BLaER1 treated with 17β-estradiol and CSF1 and Interleukin-3, amounts not matched to agents 10 nM and 100 nM (cell line): ENCODE data around the gene NQO1.

Source experiments
- H3K27ac ChIP-seq, 11 experiments: shearing (Covaris generic); formaldehyde crosslinking; 2 replicates each; pipeline ENCODE4 v1.8.1; 2022
- H3K27me3 ChIP-seq, 11 experiments: shearing (Covaris generic); formaldehyde crosslinking; 2 replicates each; pipeline ENCODE4 v1.8.1; 2022
- H3K36me3 ChIP-seq, 11 experiments: shearing (Covaris generic); formaldehyde crosslinking; 2 replicates each; pipeline ENCODE4 v1.8.1; 2022
- H3K4me1 ChIP-seq, 10 experiments: shearing (Covaris generic); formaldehyde crosslinking; 2 replicates each; pipeline ENCODE4 v1.8.1; 2022
- H3K4me2 ChIP-seq, 11 experiments: shearing (Covaris generic); formaldehyde crosslinking; 2 replicates each; pipeline ENCODE4 v1.8.1; 2022
- H3K4me3 ChIP-seq, 10 experiments: shearing (Covaris generic); formaldehyde crosslinking; 2 replicates each; pipeline ENCODE4 v1.8.1; 2022
- H3K9ac ChIP-seq, 11 experiments: shearing (Covaris generic); formaldehyde crosslinking; 2 replicates each; pipeline ENCODE4 v1.8.1; 2022
- H3K9me3 ChIP-seq, 11 experiments: shearing (Covaris generic); formaldehyde crosslinking; replicated peaks in 1 of 11; 2 replicates each; pipeline ENCODE4 v1.8.1; 2022
- H4K20me1 ChIP-seq, 11 experiments: shearing (Covaris generic); formaldehyde crosslinking; 2 replicates each; pipeline ENCODE4 v1.8.1; 2022
- Cebpa-rat ChIP-seq, 11 experiments: shearing (Covaris generic); IDR thresholded peaks; 2 replicates each; pipeline ENCODE4 v1.8.1; 2022

Gene NQO1

GRCh38 chr16:69672315-69672997, 53.9 kb downstream of the NQO1 start:
- H3K4me2 ChIP-seq: no peak overlapping the region
- no peak overlapping the region for H3K4me3 ChIP-seq
- no peak overlapping the region for H3K9ac ChIP-seq
- H4K20me1 ChIP-seq: peaks cover 0 to 23% (median 0%) of the 10 kb centered on the region in 11 experiments; a peak in 4 of 22 replicates
- no peak overlapping the region for H3K27ac ChIP-seq
- H3K27me3 ChIP-seq: no peaks in the 10 kb centered on the region
- no peaks in the 10 kb centered on the region for H3K9me3 ChIP-seq
- no peaks in the 10 kb centered on the region for H3K4me1 ChIP-seq
- no peak for TF ChIP-seq Cebpa-rat (IDR thresholded peaks at IDR 0.05)
- peaks cover 71 to 91% (median 86%) of the 10 kb centered on the region in 11 experiments for H3K36me3 ChIP-seq

- H3K9ac ChIP-seq: no peak overlapping the region
- H3K4me3 ChIP-seq: no peak overlapping the region
- no peak overlapping the region for H3K4me2 ChIP-seq
- no peaks in the 10 kb centered on the region for H3K4me1 ChIP-seq
- H3K27ac ChIP-seq: no peak overlapping the region
- peaks cover 2 to 6% (median 4%) of the 10 kb centered on the region in 11 experiments; a peak in 15 of 22 replicates for H3K9me3 ChIP-seq
- no peak for TF ChIP-seq Cebpa-rat (IDR thresholded peaks at IDR 0.05)
- H3K36me3 ChIP-seq: peaks cover 52 to 72% (median 65%) of the 10 kb centered on the region in 11 experiments
- no peaks in the 10 kb centered on the region for H3K27me3 ChIP-seq
- H4K20me1 ChIP-seq: peaks cover 0 to 21% (median 0%) of the 10 kb centered on the region in 11 experiments; a peak in 3 of 22 replicates
Observed at GRCh38 chr16:69669577-69669976, 56.8 kb downstream of the NQO1 start.

DNA sequence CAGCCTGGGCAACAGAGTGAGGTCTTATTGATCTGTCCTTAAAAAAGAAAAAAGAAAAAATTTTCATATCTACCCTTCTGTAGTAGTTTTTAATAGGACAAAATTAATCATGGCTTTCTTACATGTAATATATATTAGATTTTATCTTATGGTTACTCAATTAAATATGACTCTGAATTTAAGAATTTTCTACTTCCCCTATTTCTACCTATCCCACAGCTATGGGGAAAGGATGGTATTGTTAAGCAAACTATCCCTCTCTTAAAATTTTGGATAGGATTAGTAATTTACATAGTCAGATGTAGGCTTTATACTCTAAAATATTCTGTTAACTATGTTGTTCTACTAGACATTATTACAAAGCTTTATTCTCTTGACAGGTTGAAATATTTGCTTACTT, 62.5 kb downstream of the NQO1 start:
- TF ChIP-seq Cebpa-rat (IDR thresholded peaks at IDR 0.05): no peak
- Histone ChIP-seq H3K4me1 (no peaks in the 10 kb centered on the region), H4K20me1 (peaks cover 0 to 25% (median 0%) of the 10 kb centered on the region in 11 experiments; a peak in 2 of 22 replicates), H3K27me3 (no peaks in the 10 kb centered on the region), H3K4me3 (no peak overlapping the region), H3K4me2 (no peak overlapping the region), H3K27ac (no peak overlapping the region), H3K36me3 (peaks cover 69 to 78% (median 73%) of the 10 kb centered on the region in 11 experiments), H3K9me3 (peaks cover 3 to 11% (median 9%) of the 10 kb centered on the region in 11 experiments; a peak in 15 of 22 replicates), H3K9ac (no peak overlapping the region)

DNA sequence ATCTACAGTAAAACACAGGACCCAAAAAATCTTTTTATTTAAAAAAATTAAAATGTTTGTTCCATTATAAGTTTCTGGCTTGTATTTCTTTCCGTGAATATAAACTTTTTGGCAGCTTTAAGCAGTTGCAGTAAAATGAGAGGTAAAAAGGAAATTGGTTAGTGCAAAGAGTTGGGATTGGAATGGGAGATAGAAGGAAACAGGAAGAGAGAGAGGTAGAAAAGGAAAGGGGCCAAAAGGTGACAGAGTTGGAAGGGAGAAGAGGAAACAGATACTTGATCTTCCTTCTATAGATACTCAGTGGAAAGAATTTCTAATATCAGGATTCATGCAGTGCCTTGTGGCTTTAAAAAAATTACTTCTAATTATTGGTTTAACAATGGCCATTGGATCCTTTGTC, 63.5 kb downstream of the NQO1 start:
- no peak for TF ChIP-seq Cebpa-rat (IDR thresholded peaks at IDR 0.05)
- H3K9me3 ChIP-seq: peaks cover 3 to 11% (median 9%) of the 10 kb centered on the region in 11 experiments; a peak in 15 of 22 replicates
- no peak overlapping the region for H3K9ac ChIP-seq
- H3K4me2 ChIP-seq: no peak overlapping the region
- H3K4me3 ChIP-seq: no peak overlapping the region
- peaks cover 69 to 78% (median 73%) of the 10 kb centered on the region in 11 experiments for H3K36me3 ChIP-seq
- no peak overlapping the region for H3K27ac ChIP-seq
- no peaks in the 10 kb centered on the region for H3K4me1 ChIP-seq
- peaks cover 0 to 24% (median 0%) of the 10 kb centered on the region in 11 experiments; a peak in 3 of 22 replicates for H4K20me1 ChIP-seq
- H3K27me3 ChIP-seq: no peaks in the 10 kb centered on the region

DNA sequence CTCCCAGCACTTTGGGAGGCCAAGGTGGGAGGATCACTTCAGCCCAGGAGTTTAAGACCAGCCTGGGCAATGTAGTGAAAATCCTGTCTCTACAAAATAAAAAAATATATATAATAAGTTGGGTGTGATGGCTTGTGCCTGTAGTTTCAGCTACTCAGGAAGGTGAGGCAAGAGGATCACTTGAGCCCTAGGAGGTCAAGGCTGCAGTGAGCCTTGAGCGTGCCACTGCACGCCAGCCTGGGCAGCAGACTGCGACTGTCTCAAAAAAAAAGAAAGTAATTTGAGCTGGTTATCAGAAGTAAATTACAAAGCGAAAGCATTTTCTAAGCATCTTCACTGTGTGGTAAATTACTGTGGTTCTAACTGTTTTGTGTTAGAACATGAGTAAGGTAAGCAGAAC, 66.2 kb downstream of the NQO1 start:
- H3K4me2 ChIP-seq: no peak overlapping the region
- no peak overlapping the region for H3K27ac ChIP-seq
- no peak overlapping the region for H3K4me3 ChIP-seq
- H3K4me1 ChIP-seq: no peaks in the 10 kb centered on the region
- peaks cover 3 to 11% (median 9%) of the 10 kb centered on the region in 11 experiments; a peak in 15 of 22 replicates for H3K9me3 ChIP-seq
- H3K27me3 ChIP-seq: no peaks in the 10 kb centered on the region
- peaks cover 93 to 100% (median 96%) of the 10 kb centered on the region in 11 experiments for H3K36me3 ChIP-seq
- no peak overlapping the region for H3K9ac ChIP-seq
- TF ChIP-seq Cebpa-rat (IDR thresholded peaks at IDR 0.05): no peak
- H4K20me1 ChIP-seq: peaks cover 0 to 27% (median 0%) of the 10 kb centered on the region in 11 experiments; a peak in 3 of 22 replicates
